Dendritic cell treated with granulocyte-macrophage colony-stimulating factor and Interleukin-4, amounts not matched to agents 40 ng/mL and 50 ng/mL, for 4 days (primary cell): ENCODE measurements around the gene GPR141.
A peak's percentile ranks its signal among the peaks of the same experiment; 100 is the strongest.

ENCODE experiments used
- H3K27ac Mint-ChIP-seq: one replicate; pipeline ENCODE4 v1.8.0; 2022; ENCODE audit warnings: mild to moderate bottlenecking, mixed read lengths
- H3K27me3 Mint-ChIP-seq: one replicate; pipeline ENCODE4 v1.8.0; 2022; ENCODE audit warnings: mild to moderate bottlenecking, mixed read lengths
- H3K36me3 Mint-ChIP-seq: one replicate; pipeline ENCODE4 v1.8.0; 2022; ENCODE audit warnings: low read depth, mixed read lengths
- H3K4me1 Mint-ChIP-seq: one replicate; pipeline ENCODE4 v1.8.0; 2022; ENCODE audit warnings: low read depth, mixed read lengths
- H3K4me3 Mint-ChIP-seq: one replicate; pipeline ENCODE4 v1.8.0; 2022; ENCODE audit warnings: mild to moderate bottlenecking, moderate library complexity, mixed read lengths
- H3K9me3 Mint-ChIP-seq: one replicate; pipeline ENCODE4 v1.8.0; 2022; ENCODE audit warnings: mixed read lengths
- intact Hi-C: fragments of 100-400 bp; cut with micrococcal nuclease; formaldehyde crosslinking; loops from one replicate; pipeline ENCODE4 v1.15.0; 2022

Gene GPR141

DNA sequence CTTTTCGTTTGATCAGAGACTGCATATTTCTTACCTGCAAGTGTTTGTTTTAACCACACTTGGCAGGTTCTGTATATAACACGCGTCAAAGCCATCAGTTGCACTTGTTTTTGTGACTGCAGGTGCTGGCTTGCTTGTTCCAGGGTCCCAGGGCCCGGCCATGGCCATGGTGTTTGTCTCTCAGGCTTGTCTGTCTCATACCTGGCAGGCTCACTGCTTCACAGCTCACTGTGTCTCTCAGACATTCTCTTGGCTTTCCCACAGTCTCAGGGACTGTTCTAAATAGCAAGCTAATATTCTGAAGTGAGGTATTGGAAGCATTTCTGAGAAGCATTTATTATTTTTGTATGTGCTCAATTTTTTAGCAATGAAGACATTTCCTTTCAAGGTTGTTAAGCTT is 46.9 kb downstream of the GPR141 start:
- intact Hi-C loops = loop anchor here (5.0 kb wide), 2 partner anchors 102 to 103 kb away; no protein-coding TSS in a partner anchor
- H3K9me3 Mint-ChIP-seq = no peaks in the 10 kb centered on the region
- no peaks in the 10 kb centered on the region for H3K27me3 Mint-ChIP-seq
- peaks cover 91% of the 10 kb centered on the region for H3K36me3 Mint-ChIP-seq
- no peak overlapping the region for H3K4me3 Mint-ChIP-seq
- no peak overlapping the region for H3K27ac Mint-ChIP-seq
- peaks cover 61% of the 10 kb centered on the region for H3K4me1 Mint-ChIP-seq

DNA sequence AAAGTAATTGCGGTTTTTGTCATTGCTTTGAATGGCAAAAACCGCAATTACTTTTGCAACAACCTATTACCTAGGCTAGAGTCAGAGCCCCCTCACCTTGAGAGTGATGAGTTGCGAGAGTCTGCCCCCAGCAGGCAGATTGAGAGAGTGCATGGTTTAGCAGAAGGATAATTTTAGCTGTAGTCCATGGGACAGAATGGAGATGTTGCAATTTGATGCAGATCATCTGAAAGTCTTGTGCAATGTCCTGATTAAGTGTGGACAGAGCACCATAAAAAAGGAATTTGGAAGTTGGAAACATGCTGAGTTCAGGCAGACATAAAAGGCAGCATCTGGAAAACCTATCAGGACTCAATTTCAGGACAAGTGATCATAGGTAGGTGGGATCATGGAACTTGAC is 48.7 kb downstream of the GPR141 start:
- H3K4me3 Mint-ChIP-seq = no peak overlapping the region
- H3K36me3 Mint-ChIP-seq = peaks cover 89% of the 10 kb centered on the region
- H3K4me1 Mint-ChIP-seq = peaks cover 51% of the 10 kb centered on the region
- peak overlapping the region; percentile 28 for H3K27ac Mint-ChIP-seq
- intact Hi-C loops = loop anchor here (5.0 kb wide), 2 partner anchors 100 to 105 kb away; no protein-coding TSS in a partner anchor
- no peaks in the 10 kb centered on the region for H3K27me3 Mint-ChIP-seq
- H3K9me3 Mint-ChIP-seq = no peaks in the 10 kb centered on the region

DNA sequence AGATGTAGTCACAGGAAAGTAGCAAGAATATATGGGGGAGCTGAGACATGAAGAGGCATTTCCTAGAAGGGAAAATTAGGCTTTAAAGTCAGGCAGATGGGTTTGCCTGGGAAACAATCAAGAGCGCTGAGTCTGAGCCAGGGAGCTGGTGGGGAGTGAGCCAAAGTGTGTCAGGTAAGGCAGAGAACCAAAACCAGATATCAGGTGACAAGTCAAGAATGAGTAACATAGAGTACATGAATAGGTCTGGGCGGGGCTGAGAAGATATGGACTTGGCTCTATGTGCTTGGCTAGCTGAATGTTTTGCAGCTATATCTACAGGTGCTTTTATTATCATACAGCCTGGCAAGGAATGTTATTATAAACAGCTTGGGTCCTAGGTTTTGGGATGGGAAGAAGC is 49.3 kb downstream of the GPR141 start:
- Mint-ChIP-seq H3K9me3 (no peaks in the 10 kb centered on the region), H3K4me1 (peaks cover 45% of the 10 kb centered on the region), H3K36me3 (peaks cover 83% of the 10 kb centered on the region), H3K4me3 (no peak overlapping the region), H3K27me3 (no peaks in the 10 kb centered on the region), H3K27ac (no peak overlapping the region)
- intact Hi-C loops = loop anchor here (5.0 kb wide), 2 partner anchors 99 to 106 kb away; no protein-coding TSS in a partner anchor

DNA sequence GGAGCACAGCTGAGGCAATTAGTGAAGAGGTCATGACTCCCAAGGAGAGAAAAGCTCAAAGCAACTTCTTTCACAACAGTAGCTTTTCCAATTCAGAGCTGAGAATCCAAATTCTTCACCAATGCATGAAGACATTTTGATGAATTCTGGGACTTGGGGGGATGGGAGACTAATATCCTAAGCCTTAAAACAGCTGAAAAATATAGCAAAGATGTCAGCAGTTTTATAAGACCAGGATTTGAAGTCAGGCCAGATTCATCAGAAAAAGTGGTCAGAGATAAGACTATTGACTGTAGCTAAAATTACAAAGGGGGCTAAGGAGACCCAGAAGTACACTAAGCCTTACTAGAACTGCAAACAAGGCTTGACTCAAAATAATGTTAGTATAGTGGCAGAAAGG is 51.6 kb downstream of the GPR141 start:
- Mint-ChIP-seq H3K27me3 (no peaks in the 10 kb centered on the region), H3K27ac (no peak overlapping the region), H3K4me1 (peaks cover 26% of the 10 kb centered on the region), H3K4me3 (no peak overlapping the region), H3K36me3 (peaks cover 76% of the 10 kb centered on the region), H3K9me3 (no peaks in the 10 kb centered on the region)
- intact Hi-C loops = no loop called here

DNA sequence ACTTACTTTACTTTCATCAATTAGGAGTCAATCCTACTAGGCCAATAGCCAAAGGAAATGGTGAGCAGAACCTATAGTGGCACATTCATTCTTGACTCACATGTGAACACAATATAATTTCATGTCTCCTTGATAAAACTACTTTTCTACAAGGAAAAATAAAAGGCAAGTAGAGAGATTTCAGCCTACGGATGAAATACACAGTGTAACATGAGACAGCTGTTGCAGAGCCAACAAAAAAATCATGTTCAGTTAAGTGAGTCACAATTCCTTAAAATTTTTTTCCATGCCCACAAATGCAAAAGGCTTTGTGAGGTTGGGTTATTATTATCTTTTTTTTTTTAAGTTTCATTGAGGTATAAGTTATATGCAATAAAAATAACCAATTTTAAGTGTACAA is 54.8 kb downstream of the GPR141 start:
- intact Hi-C loops = no loop called here
- Mint-ChIP-seq H3K9me3 (no peaks in the 10 kb centered on the region), H3K36me3 (peaks cover 63% of the 10 kb centered on the region), H3K27ac (no peak overlapping the region), H3K27me3 (no peaks in the 10 kb centered on the region), H3K4me3 (no peak overlapping the region), H3K4me1 (peaks cover 15% of the 10 kb centered on the region)

DNA sequence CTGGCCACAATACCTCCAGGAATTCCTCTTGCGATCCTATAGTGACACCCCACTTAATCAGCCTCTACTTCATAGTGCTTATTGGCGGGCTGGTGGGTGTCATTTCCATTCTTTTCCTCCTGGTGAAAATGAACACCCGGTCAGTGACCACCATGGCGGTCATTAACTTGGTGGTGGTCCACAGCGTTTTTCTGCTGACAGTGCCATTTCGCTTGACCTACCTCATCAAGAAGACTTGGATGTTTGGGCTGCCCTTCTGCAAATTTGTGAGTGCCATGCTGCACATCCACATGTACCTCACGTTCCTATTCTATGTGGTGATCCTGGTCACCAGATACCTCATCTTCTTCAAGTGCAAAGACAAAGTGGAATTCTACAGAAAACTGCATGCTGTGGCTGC is 56.8 kb downstream of the GPR141 start:
- Mint-ChIP-seq H3K9me3 (no peaks in the 10 kb centered on the region), H3K27ac (no peak overlapping the region), H3K36me3 (peaks cover 53% of the 10 kb centered on the region), H3K4me1 (peaks cover 12% of the 10 kb centered on the region), H3K4me3 (no peak overlapping the region), H3K27me3 (no peaks in the 10 kb centered on the region)
- intact Hi-C loops = no loop called here

DNA sequence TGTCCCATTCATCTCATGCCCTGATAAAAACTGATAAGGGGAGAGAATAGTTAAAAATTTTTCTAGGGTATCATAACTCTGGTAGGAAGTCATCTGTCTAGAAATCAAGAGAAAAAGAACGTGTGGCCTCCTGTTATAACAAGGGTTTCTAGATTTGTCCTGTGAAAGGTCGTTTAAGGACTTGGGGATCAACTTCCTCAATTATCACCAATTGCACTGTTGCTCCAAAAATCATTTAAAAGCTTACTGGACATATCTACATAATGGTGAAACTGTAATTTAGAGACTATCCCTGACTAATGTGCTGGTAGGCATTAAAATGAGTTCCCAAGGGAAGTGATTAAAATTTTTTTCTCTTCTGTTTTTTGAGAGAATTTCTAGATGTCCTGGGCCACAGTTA is 58.2 kb downstream of the GPR141 start:
- Mint-ChIP-seq H3K4me3 (no peak overlapping the region), H3K9me3 (no peaks in the 10 kb centered on the region), H3K36me3 (peaks cover 46% of the 10 kb centered on the region), H3K27ac (no peak overlapping the region), H3K4me1 (peaks cover 10% of the 10 kb centered on the region), H3K27me3 (no peaks in the 10 kb centered on the region)
- intact Hi-C loops = no loop called here

DNA sequence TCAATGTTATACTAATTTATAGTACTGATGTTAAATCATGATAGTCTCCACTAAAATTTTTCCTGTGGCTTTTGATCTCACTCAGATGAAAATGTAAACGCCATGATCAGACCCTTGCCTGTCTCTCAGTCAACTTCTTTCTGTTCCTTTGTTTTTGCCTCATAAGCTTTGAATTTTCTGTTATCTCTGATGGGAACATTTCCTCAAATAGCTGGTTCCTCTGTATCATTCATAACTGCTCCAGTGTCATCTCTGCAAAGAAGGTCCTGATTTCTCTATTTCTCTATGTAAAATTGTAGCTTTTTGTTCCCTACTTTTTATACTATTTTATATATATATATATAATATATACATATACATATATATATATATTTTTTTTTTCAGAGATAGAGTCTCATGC is 67.5 kb downstream of the GPR141 start:
- H3K9me3 Mint-ChIP-seq = no peaks in the 10 kb centered on the region
- no peak overlapping the region for H3K27ac Mint-ChIP-seq
- no peaks in the 10 kb centered on the region for H3K27me3 Mint-ChIP-seq
- peaks cover 19% of the 10 kb centered on the region for H3K36me3 Mint-ChIP-seq
- peaks cover 31% of the 10 kb centered on the region for H3K4me1 Mint-ChIP-seq
- H3K4me3 Mint-ChIP-seq = no peak overlapping the region
- intact Hi-C loops = no loop called here

DNA sequence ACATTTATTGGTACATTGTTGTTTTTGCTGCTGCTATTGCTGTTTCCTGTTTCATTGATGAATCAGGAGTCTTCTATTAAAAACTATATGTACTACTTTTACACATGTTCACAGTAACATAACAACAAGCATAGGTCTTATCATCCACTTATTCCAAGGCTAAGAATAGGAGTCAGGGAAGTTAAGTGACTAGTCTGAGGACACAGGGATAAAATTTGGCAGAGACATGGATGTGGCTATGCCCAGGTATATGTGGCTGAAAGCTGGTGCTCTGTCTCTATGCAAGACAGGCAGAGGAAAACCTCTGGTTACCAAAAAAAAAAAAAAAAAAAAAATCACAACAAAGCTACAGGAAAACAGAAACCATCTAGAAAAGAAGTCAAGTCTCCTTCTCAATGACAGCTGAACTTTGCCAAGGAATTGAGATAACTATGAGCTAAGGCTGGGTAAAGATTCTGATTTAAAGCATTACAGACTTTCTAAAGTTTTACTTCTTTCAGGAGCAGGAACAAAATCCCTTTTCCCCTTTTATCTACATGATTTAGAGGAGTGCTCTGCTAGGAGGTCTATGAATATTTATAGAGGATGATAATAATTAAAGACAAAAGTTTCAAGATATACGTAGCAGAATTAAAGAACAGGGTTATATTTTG is 70.0 kb downstream of the GPR141 start:
- H3K36me3 Mint-ChIP-seq = peaks cover 7% of the 10 kb centered on the region
- intact Hi-C loops = no loop called here

DNA sequence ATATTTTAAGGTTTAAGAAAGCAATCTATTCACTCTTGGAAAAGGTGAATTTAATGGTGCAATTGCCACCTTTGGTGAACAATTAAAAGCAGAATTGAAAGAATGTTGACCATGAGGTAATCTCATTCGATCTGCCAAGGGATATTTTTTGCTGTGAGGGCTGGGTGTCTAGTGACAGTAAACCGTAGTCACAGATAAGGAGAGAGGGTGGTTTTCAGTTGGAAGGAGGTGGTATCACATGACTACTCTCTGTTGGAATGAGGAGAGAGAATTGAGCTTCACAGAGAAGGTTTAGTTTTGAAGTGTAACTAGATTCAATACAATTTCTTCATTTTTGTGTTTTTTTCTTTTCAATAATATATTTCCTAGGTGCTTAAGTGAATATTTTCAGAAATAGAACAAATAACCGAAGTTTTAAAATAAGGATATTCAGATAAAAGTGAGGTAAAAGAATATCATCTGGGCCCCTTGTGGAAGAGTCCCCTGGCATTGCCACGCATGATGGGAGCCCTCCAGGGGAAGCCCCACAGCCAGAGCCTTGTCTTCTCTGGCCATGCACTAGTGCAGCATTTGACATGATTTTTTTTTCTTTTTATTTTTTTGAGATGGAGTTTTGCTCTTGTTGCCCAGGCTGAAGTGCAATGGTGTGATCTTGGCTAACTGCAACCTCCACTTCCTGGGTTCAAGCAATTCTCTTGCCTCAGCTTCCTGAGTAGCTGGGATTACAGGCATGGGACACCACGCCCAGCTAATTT is 73.4 kb downstream of the GPR141 start:
- H3K27me3 Mint-ChIP-seq = no peaks in the 10 kb centered on the region
- H3K4me3 Mint-ChIP-seq = no peak overlapping the region
- intact Hi-C loops = no loop called here
- peaks cover 41% of the 10 kb centered on the region for H3K4me1 Mint-ChIP-seq
- peaks cover 11% of the 10 kb centered on the region for H3K36me3 Mint-ChIP-seq
- H3K27ac Mint-ChIP-seq = peak overlapping the region; percentile 51
- H3K9me3 Mint-ChIP-seq = no peaks in the 10 kb centered on the region

More for the DNA sequence above, 70.0 kb downstream of the GPR141 start:
- H3K27me3 Mint-ChIP-seq = no peaks in the 10 kb centered on the region
- no peaks in the 10 kb centered on the region for H3K9me3 Mint-ChIP-seq
- H3K4me1 Mint-ChIP-seq = peaks cover 41% of the 10 kb centered on the region
- H3K4me3 Mint-ChIP-seq = no peak overlapping the region
- no peak overlapping the region for H3K27ac Mint-ChIP-seq

DNA sequence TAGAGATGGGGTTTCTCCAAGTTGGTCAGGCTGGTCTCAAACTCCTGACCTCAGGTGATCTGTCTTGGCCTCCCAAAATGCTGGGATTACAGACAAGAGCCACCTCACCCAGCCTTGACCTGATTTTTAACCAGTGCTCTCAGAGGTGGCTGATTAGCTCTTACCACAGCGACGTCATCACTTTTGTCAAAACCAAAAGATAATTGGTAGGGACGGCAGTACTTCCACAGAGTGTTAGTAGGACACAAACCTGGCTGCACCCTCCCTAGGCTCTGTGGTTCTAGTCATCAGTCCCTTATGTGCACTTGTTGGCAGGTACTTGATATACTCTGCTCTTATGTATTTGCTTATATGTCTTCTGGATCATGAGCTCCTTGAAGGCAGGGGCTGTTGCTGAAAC is 74.0 kb downstream of the GPR141 start:
- no peak overlapping the region for H3K4me3 Mint-ChIP-seq
- H3K27me3 Mint-ChIP-seq = no peaks in the 10 kb centered on the region
- H3K4me1 Mint-ChIP-seq = peaks cover 41% of the 10 kb centered on the region
- intact Hi-C loops = no loop called here
- no peak overlapping the region for H3K27ac Mint-ChIP-seq
- H3K9me3 Mint-ChIP-seq = no peaks in the 10 kb centered on the region
- H3K36me3 Mint-ChIP-seq = peaks cover 16% of the 10 kb centered on the region

DNA sequence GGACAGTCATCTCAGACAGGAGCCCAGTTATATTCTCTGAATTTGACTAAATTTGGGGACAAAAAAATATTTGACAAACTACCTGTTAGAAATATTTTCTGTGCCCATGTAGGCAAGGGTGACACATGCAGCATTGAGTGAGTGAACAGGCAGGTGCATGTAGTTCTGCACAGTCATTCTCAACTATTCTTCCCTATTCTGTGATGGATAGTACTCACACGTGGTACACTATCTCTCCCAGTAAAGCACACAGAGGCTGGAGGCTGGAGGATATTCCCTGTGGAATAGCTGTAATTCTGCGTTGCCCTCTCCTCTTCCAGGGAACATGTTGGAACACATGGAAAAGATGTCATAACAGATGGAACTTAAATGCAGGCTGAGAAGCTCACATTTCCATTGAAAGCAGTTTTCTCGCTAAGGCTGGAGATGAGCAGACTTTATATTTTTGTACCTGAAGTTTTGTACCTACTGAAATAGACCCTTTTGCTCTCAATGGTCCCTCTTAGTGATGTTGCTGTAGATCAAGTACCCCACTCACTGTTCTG is 75.0 kb downstream of the GPR141 start:
- H3K27ac Mint-ChIP-seq = peak overlapping the region; percentile 34
- peaks cover 34% of the 10 kb centered on the region for H3K4me1 Mint-ChIP-seq
- H3K4me3 Mint-ChIP-seq = no peak overlapping the region
- peaks cover 26% of the 10 kb centered on the region for H3K36me3 Mint-ChIP-seq
- no peaks in the 10 kb centered on the region for H3K27me3 Mint-ChIP-seq
- intact Hi-C loops = no loop called here
- H3K9me3 Mint-ChIP-seq = no peaks in the 10 kb centered on the region

DNA sequence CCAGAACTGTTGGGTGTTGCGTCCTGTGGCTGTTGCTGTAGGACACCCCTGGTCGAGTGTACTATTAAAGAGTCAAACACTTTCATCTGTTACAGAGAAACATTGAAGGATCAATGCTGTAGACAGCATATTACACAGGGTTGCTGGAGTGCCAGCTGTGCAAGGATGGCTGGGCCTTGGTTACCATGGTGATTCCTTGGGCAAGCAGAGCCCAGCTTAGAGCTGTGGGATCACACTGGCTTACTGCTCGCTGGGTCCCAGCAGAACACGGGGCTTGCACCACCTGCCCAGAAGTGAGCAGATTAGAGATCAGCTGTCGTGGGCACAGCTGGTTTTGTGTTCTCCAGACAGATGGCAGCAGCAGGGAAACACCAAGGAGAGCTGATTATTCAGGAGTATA is 76.0 kb downstream of the GPR141 start:
- Mint-ChIP-seq H3K9me3 (peaks cover 9% of the 10 kb centered on the region), H3K27ac (no peak overlapping the region)
- intact Hi-C loops = no loop called here

DNA sequence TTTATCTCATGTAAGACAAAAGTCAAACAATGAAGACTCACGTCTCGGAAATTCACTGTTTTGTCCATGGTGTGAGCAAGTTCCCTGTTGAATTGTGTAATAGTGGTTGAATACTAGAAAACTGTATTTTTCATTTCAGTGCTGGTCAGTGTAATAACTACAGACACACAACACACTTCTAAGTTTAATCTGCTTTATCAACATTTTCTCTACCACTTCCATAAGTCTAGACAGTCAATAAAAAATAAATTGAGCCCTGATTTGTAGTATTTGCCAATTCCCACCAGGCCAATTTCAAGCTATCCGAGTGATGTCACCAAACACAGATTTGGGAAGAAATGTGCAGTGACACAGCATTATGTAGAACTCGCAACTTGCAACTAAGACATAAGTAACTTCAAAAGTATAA is 81.9 kb downstream of the GPR141 start:
- Mint-ChIP-seq H3K27me3 (no peaks in the 10 kb centered on the region), H3K9me3 (peaks cover 10% of the 10 kb centered on the region), H3K4me1 (peaks cover 55% of the 10 kb centered on the region), H3K4me3 (no peak overlapping the region), H3K27ac (peak overlapping the region; percentile 89), H3K36me3 (peaks cover 34% of the 10 kb centered on the region)
- intact Hi-C loops = loop anchor here (10.0 kb wide), 1 partner anchor 59 kb away; no protein-coding TSS in a partner anchor

More for the DNA sequence above, 76.0 kb downstream of the GPR141 start:
- Mint-ChIP-seq H3K36me3 (peaks cover 36% of the 10 kb centered on the region), H3K27me3 (no peaks in the 10 kb centered on the region), H3K4me3 (no peak overlapping the region), H3K4me1 (peaks cover 42% of the 10 kb centered on the region)
